Trophoblast cell (in vitro differentiated cells and primary cell): ENCODE results near the gene HMOX1.

Experiments used
- DNase-seq, 2 donors: peaks; one replicate each; pipeline ENCODE4 v3.0.0-alpha.2; 2016
- H2AFZ ChIP-seq: 2 replicates; pipeline ENCODE4 v1.6.1; 2013; ENCODE audit warnings: low read length, moderate library complexity, mild to moderate bottlenecking; ENCODE audit not compliant: insufficient read depth, poor library complexity
- H2AK5ac ChIP-seq: 2 replicates; pipeline ENCODE4 v1.6.1; 2013; ENCODE audit warnings: mild to moderate bottlenecking, low read length
- H2BK120ac ChIP-seq: 2 replicates; pipeline ENCODE4 v1.6.1; 2013; ENCODE audit warnings: low read length, mild to moderate bottlenecking, moderate library complexity; ENCODE audit not compliant: insufficient read depth, poor library complexity
- H2BK12ac ChIP-seq: 2 replicates; pipeline ENCODE4 v1.6.1; 2013; ENCODE audit warnings: mild to moderate bottlenecking, low read length, moderate library complexity
- H2BK5ac ChIP-seq: 2 replicates; pipeline ENCODE4 v1.6.1; 2013; ENCODE audit warnings: low read length, low read depth, moderate library complexity, mild to moderate bottlenecking; ENCODE audit not compliant: poor library complexity
- H3K14ac ChIP-seq: 2 replicates; pipeline ENCODE4 v1.6.1; 2013; ENCODE audit warnings: mild to moderate bottlenecking, low read length
- H3K18ac ChIP-seq: 2 replicates; pipeline ENCODE4 v1.6.1; 2013; ENCODE audit warnings: mild to moderate bottlenecking, low read length
- H3K23ac ChIP-seq: 2 replicates; pipeline ENCODE4 v1.6.1; 2013; ENCODE audit warnings: low read length
- H3K27ac ChIP-seq: 2 replicates; pipeline ENCODE4 v1.5.1; 2013; ENCODE audit warnings: low read depth, mild to moderate bottlenecking, inconsistent platforms, low read length, moderate library complexity
- H3K27me3 ChIP-seq: 2 replicates; pipeline ENCODE4 v1.6.1; 2013; ENCODE audit warnings: inconsistent platforms, mild to moderate bottlenecking, low read length, moderate library complexity; ENCODE audit not compliant: insufficient read depth
- H3K36me3 ChIP-seq, 2 experiments: 1 replicate in 1 of 2; 2 replicates in 1 of 2; pipeline ENCODE4 v1.6.1; 2013; ENCODE audit warnings: low read length in 2 of 2, mild to moderate bottlenecking in 2 of 2, moderate library complexity in 1 of 2; ENCODE audit not compliant: insufficient read depth in 2 of 2, control insufficient read depth in 1 of 2
- H3K4ac ChIP-seq: 2 replicates; pipeline ENCODE4 v1.6.1; 2013; ENCODE audit warnings: low read depth, mild to moderate bottlenecking, low read length, moderate library complexity
- H3K4me1 ChIP-seq, 2 experiments: 1 replicate in 1 of 2; 2 replicates in 1 of 2; pipeline ENCODE4 v1.6.1; 2013; ENCODE audit warnings: low read length in 2 of 2, mild to moderate bottlenecking in 2 of 2, moderate library complexity in 1 of 2; ENCODE audit not compliant: insufficient read depth in 2 of 2, control insufficient read depth in 1 of 2
- H3K4me2 ChIP-seq: 2 replicates; pipeline ENCODE4 v1.6.1; 2013; ENCODE audit warnings: inconsistent platforms, mild to moderate bottlenecking, low read length, moderate library complexity
- H3K4me3 ChIP-seq: 2 replicates; pipeline ENCODE4 v1.5.1; 2013; ENCODE audit warnings: mild to moderate bottlenecking, low read depth, low read length, inconsistent platforms
- H3K79me1 ChIP-seq: one replicate; pipeline ENCODE4 v1.6.1; 2013; ENCODE audit warnings: low read length
- H3K79me2 ChIP-seq: 2 replicates; pipeline ENCODE4 v1.6.1; 2013; ENCODE audit warnings: low read length, mild to moderate bottlenecking; ENCODE audit not compliant: control insufficient read depth, insufficient read depth, poor library complexity
- H3K9ac ChIP-seq: 2 replicates; pipeline ENCODE4 v1.6.1; 2013; ENCODE audit warnings: mild to moderate bottlenecking, low read length
- H3K9me3 ChIP-seq: 2 replicates; pipeline ENCODE4 v1.6.1; 2013; ENCODE audit warnings: low read depth, mild to moderate bottlenecking, control low read depth, inconsistent platforms, low read length; ENCODE audit not compliant: insufficient read depth
- H4K12ac ChIP-seq: 2 replicates; pipeline ENCODE4 v1.6.1; 2013; ENCODE audit warnings: low read depth, mild to moderate bottlenecking, low read length, moderate library complexity
- H4K8ac ChIP-seq: 2 replicates; pipeline ENCODE4 v1.6.1; 2013; ENCODE audit warnings: low read depth, mild to moderate bottlenecking, low read length, moderate library complexity
- H4K91ac ChIP-seq: one replicate; pipeline ENCODE4 v1.6.1; 2013; ENCODE audit warnings: low read depth, mild to moderate bottlenecking, low read length, moderate library complexity
- WGBS: extraction: QIAGEN DNeasy Blood & Tissue Kit; methylation state at CpG from one replicate; pipeline ENCODE4 v1.1.7; 2013; ENCODE audit warnings: missing lambda C conversion rate; ENCODE audit not compliant: insufficient read length, insufficient coverage; ENCODE audit errors: extremely low coverage; 5-methylcytosine and 5-hydroxymethylcytosine counted together

Gene HMOX1

DNA sequence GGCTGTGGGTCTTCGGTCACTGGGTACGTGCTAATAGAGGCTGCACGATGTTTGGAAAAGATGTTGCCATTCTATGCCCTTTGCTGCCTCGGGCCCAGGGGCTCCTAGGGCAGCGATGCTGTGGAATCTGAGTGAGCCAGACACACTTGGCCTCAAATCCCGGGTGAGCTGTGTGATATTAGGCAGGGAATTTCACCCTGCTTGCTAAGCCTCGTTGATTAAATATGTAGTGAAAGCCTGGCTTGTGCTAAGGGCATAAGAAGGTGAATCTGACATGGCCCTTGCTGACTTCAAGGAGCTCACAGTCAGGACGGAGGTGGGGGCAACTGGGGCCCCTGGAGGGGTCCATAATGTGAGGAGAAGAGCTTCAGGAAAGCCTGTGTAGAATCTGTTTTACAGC, 5.4 kb upstream of the HMOX1 start:
- no CpG with 5 or more reads among the region's 8 CpGs for WGBS
- Histone ChIP-seq H4K91ac (peak overlapping the region; percentile 7), H3K4me1 (peaks cover 24 to 33% of the 10 kb centered on the region in 2 experiments), H4K8ac (no peak overlapping the region), H4K12ac (no peak overlapping the region), H3K79me1 (peaks cover 40% of the 10 kb centered on the region), H3K4ac (no peak overlapping the region), H3K14ac (no peak overlapping the region), H2BK12ac (peak overlapping the region; percentile 86), H3K4me2 (no peak overlapping the region), H2BK5ac (no peak overlapping the region), H3K27me3 (no peaks in the 10 kb centered on the region), H2BK120ac (no peak overlapping the region), H3K9me3 (peaks cover 2% of the 10 kb centered on the region), H3K9ac (no peak overlapping the region), H3K23ac (no peak overlapping the region), H3K36me3 (no peaks in the 10 kb centered on the region), H2AFZ (no peak overlapping the region), H2AK5ac (no peak overlapping the region), H3K4me3 (no peak overlapping the region), H3K79me2 (peaks cover 6% of the 10 kb centered on the region), H3K27ac (no peak overlapping the region), H3K18ac (no peak overlapping the region)
- DNase-seq: no peak

DNA sequence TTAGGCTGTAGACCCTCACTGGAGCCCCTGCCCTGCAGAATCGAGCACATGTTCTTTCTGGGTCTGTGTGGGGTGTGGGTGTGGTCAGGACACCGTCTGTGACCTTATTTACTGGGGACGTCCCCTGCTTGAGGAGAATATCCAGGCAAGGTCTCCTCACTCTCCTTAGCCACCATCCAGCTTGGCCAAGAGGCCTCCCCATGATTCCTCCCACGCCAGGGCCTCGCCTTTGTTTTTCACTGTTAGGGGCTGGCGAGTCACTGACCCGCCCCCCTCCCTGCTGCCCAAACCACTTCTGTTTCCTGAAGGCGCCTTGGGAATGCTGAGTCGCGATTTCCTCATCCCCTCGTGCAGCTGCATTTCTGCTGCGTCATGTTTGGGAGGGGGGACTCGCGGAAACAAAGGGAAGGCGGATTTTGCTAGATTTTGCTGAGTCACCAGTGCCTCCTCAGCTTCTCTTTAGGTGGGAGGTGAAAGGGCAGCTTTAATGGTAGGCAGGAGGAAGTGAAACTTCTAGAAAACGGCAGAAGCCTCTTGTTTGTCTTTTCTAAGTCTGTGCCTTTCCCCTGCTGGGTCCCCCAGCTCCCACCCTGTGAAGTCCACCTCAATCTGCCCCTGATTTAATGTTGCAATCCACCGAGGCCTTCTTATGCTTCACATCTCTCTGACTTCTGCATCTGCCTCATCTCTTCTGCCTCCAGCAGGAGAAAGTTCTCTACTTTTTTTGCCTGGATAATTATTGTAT, 4.0 kb upstream of the HMOX1 start:
- peak; percentile 97 to 99 for DNase-seq
- H2AK5ac ChIP-seq: peak overlapping the region; percentile 38
- peak overlapping the region; percentile 85 for H2BK5ac ChIP-seq
- peaks cover 50% of the 10 kb centered on the region for H3K79me1 ChIP-seq
- H3K9ac ChIP-seq: no peak overlapping the region
- H2BK120ac ChIP-seq: peak overlapping the region; percentile 80
- no peak overlapping the region for H3K23ac ChIP-seq
- peak overlapping the region; percentile 59 for H3K14ac ChIP-seq
- H3K9me3 ChIP-seq: peaks cover 2% of the 10 kb centered on the region
- H3K27ac ChIP-seq: peak overlapping the region; percentile 69
- H3K36me3 ChIP-seq: no peaks in the 10 kb centered on the region
- H2AFZ ChIP-seq: peak overlapping the region; percentile 12
- H2BK12ac ChIP-seq: peak overlapping the region; percentile 48
- peak overlapping the region; percentile 54 for H3K4ac ChIP-seq
- peak overlapping the region; percentile 62 for H3K18ac ChIP-seq
- H4K12ac ChIP-seq: peak overlapping the region; percentile 48
- peaks cover 26 to 36% of the 10 kb centered on the region in 2 experiments for H3K4me1 ChIP-seq
- peak overlapping the region; percentile 75 for H4K8ac ChIP-seq
- no peak overlapping the region for H3K4me3 ChIP-seq
- peak overlapping the region; percentile 87 for H4K91ac ChIP-seq
- peak overlapping the region; percentile 48 for H3K4me2 ChIP-seq
- no CpG with 5 or more reads among the region's 17 CpGs for WGBS
- peaks cover 10% of the 10 kb centered on the region for H3K79me2 ChIP-seq
- H3K27me3 ChIP-seq: no peaks in the 10 kb centered on the region

- H3K9ac ChIP-seq: no peak overlapping the region
- H3K4me2 ChIP-seq: no peak overlapping the region
- H4K12ac ChIP-seq: no peak overlapping the region
- H2BK12ac ChIP-seq: peak overlapping the region; percentile 20
- H3K79me2 ChIP-seq: peaks cover 7% of the 10 kb centered on the region
- peak overlapping the region; percentile 84 for H2BK120ac ChIP-seq
- no peak overlapping the region for H3K4me3 ChIP-seq
- peak overlapping the region; percentile 8 for H3K14ac ChIP-seq
- no peak overlapping the region for H4K8ac ChIP-seq
- H3K23ac ChIP-seq: no peak overlapping the region
- no peaks in the 10 kb centered on the region for H3K36me3 ChIP-seq
- no peak overlapping the region for H2BK5ac ChIP-seq
- H3K27ac ChIP-seq: peak overlapping the region; percentile 42
- peak overlapping the region; percentile 39 for H3K4ac ChIP-seq
- H2AK5ac ChIP-seq: peak overlapping the region; percentile 63
- no peak for DNase-seq
- peak overlapping the region; percentile 30 for H3K18ac ChIP-seq
- no CpG with 5 or more reads among the region's 3 CpGs for WGBS
- H2AFZ ChIP-seq: no peak overlapping the region
- H3K9me3 ChIP-seq: no peaks in the 10 kb centered on the region
- no peaks in the 10 kb centered on the region for H3K27me3 ChIP-seq
- H3K79me1 ChIP-seq: peaks cover 45% of the 10 kb centered on the region
- peak overlapping the region; percentile 87 for H4K91ac ChIP-seq
- H3K4me1 ChIP-seq: peaks cover 22 to 33% of the 10 kb centered on the region in 2 experiments
These were observed 3.2 kb upstream of the HMOX1 start for GRCh38 chr22:35377735-35378134.

DNA sequence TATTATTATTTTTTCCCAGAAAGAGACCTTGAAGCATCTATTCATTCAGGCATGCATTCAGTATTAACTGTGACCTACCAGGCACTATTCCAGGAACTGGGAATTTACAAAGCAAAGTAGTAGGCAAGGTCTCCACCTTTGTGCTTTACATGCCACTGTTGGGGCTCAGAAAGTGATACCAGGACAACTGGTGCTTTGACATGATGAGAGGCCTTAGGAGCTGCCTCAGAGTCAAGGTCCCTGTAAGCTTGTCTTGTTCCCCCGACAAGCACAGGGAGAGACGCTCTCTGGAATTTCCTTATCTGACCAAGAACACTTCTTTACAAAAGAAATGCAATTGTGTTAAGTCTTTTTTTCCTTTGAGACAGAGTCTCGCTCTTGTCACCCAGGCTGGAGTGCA, 2.3 kb upstream of the HMOX1 start:
- H2BK12ac ChIP-seq: peak overlapping the region; percentile 63
- H2BK5ac ChIP-seq: peak overlapping the region; percentile 67
- H3K27ac ChIP-seq: peak overlapping the region; percentile 90
- peaks cover 6 to 7% of the 10 kb centered on the region in 2 experiments for H3K36me3 ChIP-seq
- peak overlapping the region; percentile 44 for H4K8ac ChIP-seq
- H4K12ac ChIP-seq: no peak overlapping the region
- H4K91ac ChIP-seq: peak overlapping the region; percentile 87
- peaks cover 43% of the 10 kb centered on the region for H3K79me1 ChIP-seq
- H2BK120ac ChIP-seq: peak overlapping the region; percentile 61
- H3K9ac ChIP-seq: no peak overlapping the region
- H2AK5ac ChIP-seq: no peak overlapping the region
- peak overlapping the region; percentile 64 for H3K14ac ChIP-seq
- WGBS: no CpG with 5 or more reads among the region's 3 CpGs
- no peak overlapping the region for H2AFZ ChIP-seq
- no peak overlapping the region for H3K23ac ChIP-seq
- no peaks in the 10 kb centered on the region for H3K9me3 ChIP-seq
- peaks cover 22 to 33% of the 10 kb centered on the region in 2 experiments for H3K4me1 ChIP-seq
- peak in 1 of 2 donors; percentile 43 for DNase-seq
- no peak overlapping the region for H3K4me2 ChIP-seq
- peaks cover 7% of the 10 kb centered on the region for H3K79me2 ChIP-seq
- H3K27me3 ChIP-seq: no peaks in the 10 kb centered on the region
- H3K18ac ChIP-seq: peak overlapping the region; percentile 57
- H3K4me3 ChIP-seq: no peak overlapping the region
- H3K4ac ChIP-seq: no peak overlapping the region
